GM21367 (cell line): ENCODE data around the gene ANTXR2.
"Not testable (repeated sequence)": the region's sequence is repeated elsewhere in the genome, so short reads cannot be mapped to it uniquely, and the experiment has no call there.

Source experiments
- ATAC-seq: cut with Tn5 transposase; IDR thresholded peaks from one replicate; pipeline ENCODE4 v1.9.1; 2021; ENCODE audit not compliant: unreplicated experiment

The ANTXR2 gene

GRCh38 chr4:80072744-80073472 lies at the start of gene ANTXR2:
Gene ANTXR2 (minus strand): TSS chr4:80073229. CDS start chr4:80072560, 669 bp downstream.
- ATAC-seq, result peak; percentile 64

- not testable (repeated sequence) for ATAC-seq
These were observed 48.8 kb upstream of the ANTXR2 start for GRCh38 chr4:80121815-80122214.

GRCh38 chr4:80119620-80120019 lies 46.6 kb upstream of the ANTXR2 start:
- ATAC-seq, result not testable (repeated sequence)

GRCh38 chr4:80116516-80116915 lies 43.5 kb upstream of the ANTXR2 start:
- no peak for ATAC-seq

GRCh38 chr4:80115368-80116181 lies 42.5 kb upstream of the ANTXR2 start:
- no peak for ATAC-seq

- ATAC-seq, result no peak
These were observed 41.8 kb upstream of the ANTXR2 start for GRCh38 chr4:80114732-80115265.

- ATAC-seq, result no peak
These were observed 40.6 kb upstream of the ANTXR2 start for GRCh38 chr4:80113615-80114014.

- no peak for ATAC-seq
These were observed 39.2 kb upstream of the ANTXR2 start for GRCh38 chr4:80112236-80112635.

GRCh38 chr4:80111276-80111675 lies 38.2 kb upstream of the ANTXR2 start:
- no peak for ATAC-seq

GRCh38 chr4:80107374-80107773 lies 34.3 kb upstream of the ANTXR2 start:
- ATAC-seq, result no peak

- ATAC-seq, result no peak
These were observed 31.9 kb upstream of the ANTXR2 start for GRCh38 chr4:80104927-80105326.

- no peak for ATAC-seq
These were observed 30.6 kb upstream of the ANTXR2 start for GRCh38 chr4:80103629-80104028.

GRCh38 chr4:80101792-80102116 lies 28.7 kb upstream of the ANTXR2 start:
- no peak for ATAC-seq

GRCh38 chr4:80101071-80101791 lies 28.2 kb upstream of the ANTXR2 start:
- no peak for ATAC-seq

GRCh38 chr4:80099671-80100070 lies 26.6 kb upstream of the ANTXR2 start:
- ATAC-seq, result no peak

GRCh38 chr4:80098635-80099034 lies 25.6 kb upstream of the ANTXR2 start:
- ATAC-seq, result no peak

GRCh38 chr4:80097400-80098177 lies 24.6 kb upstream of the ANTXR2 start:
- no peak for ATAC-seq

GRCh38 chr4:80096175-80096850 lies 23.3 kb upstream of the ANTXR2 start:
- ATAC-seq, result no peak

GRCh38 chr4:80094191-80094590 lies 21.2 kb upstream of the ANTXR2 start:
- no peak for ATAC-seq

- ATAC-seq, result no peak
These were observed 20.5 kb upstream of the ANTXR2 start for GRCh38 chr4:80093563-80093962.
